Kidney (tissue), 14 donors: ENCODE measurements around the gene PPP2R2C. TPM values are rescaled to one million over a fixed set of nuclear protein-coding genes. Genes with fewer than 3 reads are reported as not detected.

ENCODE experiments used
- DNase-seq, 5 donors: peaks; one replicate each; pipeline ENCODE4 v3.0.0-alpha.2; 2013 to 2020
- FAIRE-seq: peaks from 2 replicates; lab custom pipeline; 2012; peaks lifted over from hg19 to GRCh38; lab: Jason Lieb, UNC
- H3K27ac ChIP-seq, 2 donors: one replicate each; pipeline ENCODE4 v1.7.0; 2013; ENCODE audit warnings: low read depth in 2 of 2, low read length in 2 of 2, inconsistent platforms in 1 of 2
- H3K27me3 ChIP-seq: one replicate; pipeline ENCODE4 v1.7.1; 2013; ENCODE audit warnings: low read length, inconsistent platforms; ENCODE audit not compliant: control insufficient read depth, insufficient read depth
- H3K36me3 ChIP-seq, 3 donors: one replicate each; pipeline versions ENCODE4 v1.7.0 to v1.7.1; 2013; ENCODE audit warnings: low read length in 3 of 3, control low read depth in 1 of 3, inconsistent platforms in 1 of 3; ENCODE audit not compliant: insufficient read depth in 3 of 3, control insufficient read depth in 2 of 3
- H3K4me1 ChIP-seq, 3 donors: one replicate each; pipeline versions ENCODE4 v1.7.0 to v1.7.1; 2013; ENCODE audit warnings: low read length in 3 of 3, inconsistent platforms in 1 of 3, low read depth in 1 of 3; ENCODE audit not compliant: control insufficient read depth in 2 of 3, insufficient read depth in 2 of 3
- H3K4me3 ChIP-seq, 3 donors: one replicate each; pipeline versions ENCODE4 v1.7.0 to v1.8.1; 2013; ENCODE audit warnings: low read length in 3 of 3, control low read depth in 1 of 3, inconsistent platforms in 1 of 3
- H3K9ac ChIP-seq, 3 donors: one replicate each; pipeline versions ENCODE4 v1.7.0 to v1.7.1; 2013; ENCODE audit warnings: low read length in 3 of 3, control low read depth in 1 of 3, inconsistent platforms in 1 of 3
- H3K9me3 ChIP-seq, 3 donors: one replicate each; pipeline versions ENCODE4 v1.7.0 to v1.7.1; 2013; ENCODE audit warnings: low read length in 3 of 3, control low read depth in 1 of 3, inconsistent platforms in 1 of 3; ENCODE audit not compliant: control insufficient read depth in 2 of 3, insufficient read depth in 1 of 3
- CTCF ChIP-seq: IDR thresholded peaks from 3 replicates; pipeline ENCODE4 v1.5.1; 2012; ENCODE audit warnings: mild to moderate bottlenecking, moderate library complexity, borderline replicate concordance; ENCODE audit not compliant: insufficient read depth; ENCODE audit errors: extremely low read depth
- intact Hi-C: fragments of 100-400 bp; cut with DNase I; formaldehyde crosslinking; loops from one replicate; pipeline ENCODE4 v1.11.1; 2022
- polyA plus RNA-seq: library from polyadenylated mRNA; stranded (reverse); fragments of 350-450 nt; fragmentation: Illumina TruSeq; extraction: RNeasy Lipid Tissue Mini Kit (QIAGEN cat#74804); gene quantifications from one replicate; pipeline ENCODE4 v1.2.3, GENCODE V29; 2014; ENCODE audit warnings: low read depth, low replicate concordance; ENCODE audit not compliant: insufficient read depth
- total RNA-seq: library from RNA; stranded (reverse); fragmentation: NEBNext Ultra II Directional; extraction: Animal tissue kit (Norgen Biotek cat#: 25700); gene quantifications from one replicate; pipeline ENCODE4 v1.2.1, GENCODE V29; 2021
- donor health status: control.
- donor health status: control.
- donor health status: control.
- donor health status: control.
- donor health status: control.
- donor health status: DM: yes; HTN: yes; CAD: no.
- donor health status: Normal renal cell carcinoma (clear cell type).

Gene PPP2R2C
- total and polyA plus RNA-seq, 2 donors from 2014 or later = 0.39 to 0.82 TPM

GRCh38 chr4:6494431-6495295 lies 22.2 kb upstream of the PPP2R2C start:
- peaks cover 0 to 6% (median 0%) of the 10 kb centered on the region in 3 donors for H3K9me3 ChIP-seq
- H3K4me1 ChIP-seq = no peaks in the 10 kb centered on the region
- intact Hi-C loops = no loop called here
- no peak for TF ChIP-seq CTCF
- FAIRE-seq (no peak), DNase-seq (no peak)
- no peak overlapping the region for H3K27ac ChIP-seq
- no peaks in the 10 kb centered on the region for H3K27me3 ChIP-seq
- no peak overlapping the region for H3K9ac ChIP-seq
- no peaks in the 10 kb centered on the region for H3K36me3 ChIP-seq
- H3K4me3 ChIP-seq = no peak overlapping the region

- Histone ChIP-seq H3K4me3 (no peak overlapping the region), H3K27ac (no peak overlapping the region), H3K9ac (no peak overlapping the region), H3K4me1 (no peaks in the 10 kb centered on the region), H3K36me3 (no peaks in the 10 kb centered on the region), H3K27me3 (no peaks in the 10 kb centered on the region), H3K9me3 (peaks cover 0 to 6% (median 0%) of the 10 kb centered on the region in 3 donors)
- TF ChIP-seq CTCF = no peak
- FAIRE-seq (no peak), DNase-seq (peak in 4 of 5 donors; percentile 72 to 90 (median 81))
- intact Hi-C loops = no loop called here
Observed at GRCh38 chr4:6493658-6494304, 21.4 kb upstream of the PPP2R2C start.

GRCh38 chr4:6492861-6493657 lies 20.6 kb upstream of the PPP2R2C start:
- intact Hi-C loops = no loop called here
- no peak for TF ChIP-seq CTCF
- no peak overlapping the region for H3K27ac ChIP-seq
- peaks cover 0 to 10% (median 0%) of the 10 kb centered on the region in 3 donors for H3K9me3 ChIP-seq
- H3K36me3 ChIP-seq = no peaks in the 10 kb centered on the region
- DNase-seq (no peak), FAIRE-seq (no peak)
- H3K27me3 ChIP-seq = no peaks in the 10 kb centered on the region
- H3K9ac ChIP-seq = no peak overlapping the region
- H3K4me3 ChIP-seq = no peak overlapping the region
- no peaks in the 10 kb centered on the region for H3K4me1 ChIP-seq
